Measurements from ENCODE around the gene GALNTL6. TPM values are rescaled to one million over a fixed set of nuclear protein-coding genes. Genes with fewer than 3 reads are reported as not detected.

Gene GALNTL6
- total RNA-seq, 2 experiments from 2014 or later = not detected

DNA sequence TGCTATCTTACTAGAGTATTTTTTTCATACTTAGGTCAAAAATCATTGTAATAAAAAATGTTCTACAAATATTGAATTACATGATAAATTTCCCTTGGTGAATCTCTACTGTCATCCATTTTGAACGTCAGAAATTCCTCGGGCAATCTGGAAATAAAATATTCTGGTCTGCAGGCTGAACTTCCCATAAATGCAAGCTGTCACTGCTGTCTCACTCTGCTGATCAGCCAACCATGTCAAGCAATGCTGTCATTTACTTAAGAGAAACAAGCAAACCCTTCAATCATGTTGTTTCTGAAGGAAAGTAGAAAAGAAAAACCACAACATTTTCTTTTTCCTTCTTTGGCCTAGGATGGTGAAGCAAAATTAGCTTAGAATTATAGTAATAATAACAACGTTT is 841.3 kb downstream of the GALNTL6 start:
- no peaks in the 10 kb centered on the region for H3K27me3 Mint-ChIP-seq

GRCh38 chr4:172656055-172656454 is 842.9 kb downstream of the GALNTL6 start:
- no peaks in the 10 kb centered on the region for H3K27me3 Mint-ChIP-seq

More for the DNA sequence above, 841.3 kb downstream of the GALNTL6 start:
- Mint-ChIP-seq H3K36me3 (no peaks in the 10 kb centered on the region), H3K27ac (no peak overlapping the region), H3K4me1 (no peaks in the 10 kb centered on the region), H3K4me3 (no peak overlapping the region), H3K9me3 (no peaks in the 10 kb centered on the region)
- DNase-seq = no peak

GRCh38 chr4:172657081-172657480 is 843.9 kb downstream of the GALNTL6 start:
- Mint-ChIP-seq H3K4me3 (no peak overlapping the region), H3K4me1 (no peaks in the 10 kb centered on the region), H3K27ac (no peak overlapping the region), H3K36me3 (no peaks in the 10 kb centered on the region), H3K9me3 (no peaks in the 10 kb centered on the region), H3K27me3 (no peaks in the 10 kb centered on the region)
- DNase-seq = no peak

More at GRCh38 chr4:172656055-172656454, 842.9 kb downstream of the GALNTL6 start:
- no peaks in the 10 kb centered on the region for H3K4me1 Mint-ChIP-seq
- no peaks in the 10 kb centered on the region for H3K36me3 Mint-ChIP-seq
- H3K9me3 Mint-ChIP-seq = no peaks in the 10 kb centered on the region
- H3K27ac Mint-ChIP-seq = no peak overlapping the region
- H3K4me3 Mint-ChIP-seq = no peak overlapping the region
- no peak for DNase-seq

- Mint-ChIP-seq H3K4me3 (no peak overlapping the region), H3K36me3 (no peaks in the 10 kb centered on the region), H3K27me3 (no peaks in the 10 kb centered on the region), H3K9me3 (no peaks in the 10 kb centered on the region), H3K4me1 (no peaks in the 10 kb centered on the region), H3K27ac (no peak overlapping the region)
- DNase-seq = no peak
These were observed 847.0 kb downstream of the GALNTL6 start for GRCh38 chr4:172660251-172660650.

- no peaks in the 10 kb centered on the region for H3K4me1 Mint-ChIP-seq
These were observed 848.9 kb downstream of the GALNTL6 start for GRCh38 chr4:172662113-172662512.

GRCh38 chr4:172666711-172667368 is 853.6 kb downstream of the GALNTL6 start:
- Mint-ChIP-seq H3K36me3 (no peaks in the 10 kb centered on the region), H3K4me3 (no peak overlapping the region), H3K4me1 (no peaks in the 10 kb centered on the region), H3K9me3 (no peaks in the 10 kb centered on the region), H3K27me3 (no peaks in the 10 kb centered on the region), H3K27ac (no peak overlapping the region)
- no peak for DNase-seq

More at GRCh38 chr4:172662113-172662512, 848.9 kb downstream of the GALNTL6 start:
- Mint-ChIP-seq H3K27me3 (no peaks in the 10 kb centered on the region), H3K27ac (no peak overlapping the region), H3K36me3 (no peaks in the 10 kb centered on the region), H3K4me3 (no peak overlapping the region), H3K9me3 (no peaks in the 10 kb centered on the region)
- no peak for DNase-seq

GRCh38 chr4:172674811-172675210 is 861.6 kb downstream of the GALNTL6 start:
- Mint-ChIP-seq H3K27me3 (no peaks in the 10 kb centered on the region), H3K4me1 (no peaks in the 10 kb centered on the region), H3K27ac (no peak overlapping the region), H3K36me3 (no peaks in the 10 kb centered on the region), H3K9me3 (peaks cover 6% of the 10 kb centered on the region), H3K4me3 (no peak overlapping the region)
- no peak for DNase-seq

DNA sequence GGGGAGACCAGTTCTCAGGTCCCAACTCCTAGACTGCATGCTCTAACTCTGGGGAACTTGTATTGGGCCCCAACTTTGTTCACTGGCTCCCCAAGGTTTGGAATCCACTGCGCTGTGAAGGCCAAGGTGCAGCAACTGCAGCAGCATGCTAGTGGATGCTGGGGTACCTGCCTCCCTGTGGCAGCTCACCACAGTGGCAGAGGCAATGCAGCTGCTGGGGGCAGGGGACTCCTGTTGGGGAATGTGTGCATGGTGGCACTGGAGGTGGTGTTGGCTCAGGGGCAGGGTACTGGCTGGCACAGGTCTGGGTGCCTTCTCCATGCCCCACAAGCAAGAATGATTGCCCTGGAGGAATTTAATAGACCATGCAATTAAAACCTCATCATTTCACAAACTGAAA is 862.0 kb downstream of the GALNTL6 start:
- DNase-seq = no peak
- Mint-ChIP-seq H3K27me3 (no peaks in the 10 kb centered on the region), H3K4me1 (no peaks in the 10 kb centered on the region), H3K27ac (no peak overlapping the region), H3K4me3 (no peak overlapping the region), H3K36me3 (no peaks in the 10 kb centered on the region), H3K9me3 (peaks cover 6% of the 10 kb centered on the region)

- Mint-ChIP-seq H3K36me3 (no peaks in the 10 kb centered on the region), H3K9me3 (no peaks in the 10 kb centered on the region), H3K27ac (no peak overlapping the region), H3K4me3 (no peak overlapping the region), H3K27me3 (no peaks in the 10 kb centered on the region), H3K4me1 (no peaks in the 10 kb centered on the region)
- DNase-seq = no peak
These were observed 867.5 kb downstream of the GALNTL6 start for GRCh38 chr4:172680691-172681090.

GRCh38 chr4:172683021-172683420 is 869.8 kb downstream of the GALNTL6 start:
- H3K27me3 Mint-ChIP-seq = no peaks in the 10 kb centered on the region
- no peaks in the 10 kb centered on the region for H3K9me3 Mint-ChIP-seq
- no peak overlapping the region for H3K4me3 Mint-ChIP-seq
- H3K27ac Mint-ChIP-seq = no peak overlapping the region
- no peaks in the 10 kb centered on the region for H3K4me1 Mint-ChIP-seq
- DNase-seq = no peak
- no peaks in the 10 kb centered on the region for H3K36me3 Mint-ChIP-seq

- Mint-ChIP-seq H3K4me1 (no peaks in the 10 kb centered on the region), H3K4me3 (no peak overlapping the region), H3K27ac (no peak overlapping the region), H3K36me3 (no peaks in the 10 kb centered on the region), H3K9me3 (peaks cover 4% of the 10 kb centered on the region), H3K27me3 (no peaks in the 10 kb centered on the region)
- DNase-seq = no peak
These were observed 872.8 kb downstream of the GALNTL6 start for GRCh38 chr4:172686021-172686420.

- Mint-ChIP-seq H3K36me3 (no peaks in the 10 kb centered on the region), H3K27ac (no peak overlapping the region), H3K4me3 (no peak overlapping the region), H3K27me3 (no peaks in the 10 kb centered on the region), H3K4me1 (no peaks in the 10 kb centered on the region), H3K9me3 (peaks cover 10% of the 10 kb centered on the region)
- no peak for DNase-seq
These were observed 875.3 kb downstream of the GALNTL6 start for GRCh38 chr4:172688534-172688933.

GRCh38 chr4:172691552-172691951 is 878.3 kb downstream of the GALNTL6 start:
- no peak overlapping the region for H3K4me3 Mint-ChIP-seq
- DNase-seq = no peak
- no peaks in the 10 kb centered on the region for H3K4me1 Mint-ChIP-seq
- H3K36me3 Mint-ChIP-seq = no peaks in the 10 kb centered on the region
- H3K9me3 Mint-ChIP-seq = peaks cover 14% of the 10 kb centered on the region
- no peaks in the 10 kb centered on the region for H3K27me3 Mint-ChIP-seq
- H3K27ac Mint-ChIP-seq = no peak overlapping the region

DNA sequence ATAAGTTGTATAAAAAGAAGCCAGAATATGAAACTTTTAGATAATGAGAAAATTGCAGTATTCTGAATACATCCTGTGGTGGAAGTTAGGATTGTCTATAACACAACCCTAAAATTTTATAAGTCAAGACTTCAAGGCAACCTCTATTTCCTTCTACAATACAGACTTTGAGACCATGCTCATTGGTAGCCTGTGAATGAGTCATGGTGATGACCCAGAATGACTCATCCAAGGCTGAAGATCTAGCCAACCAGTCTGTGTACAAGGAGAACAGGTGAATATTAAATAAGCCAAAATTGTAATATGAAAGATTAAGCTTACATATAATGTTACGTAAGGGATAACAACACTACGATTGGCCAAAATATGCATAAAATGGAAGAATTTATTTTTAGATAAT is 879.5 kb downstream of the GALNTL6 start:
- no peak for DNase-seq
- Mint-ChIP-seq H3K4me3 (no peak overlapping the region), H3K9me3 (peaks cover 14% of the 10 kb centered on the region), H3K36me3 (no peaks in the 10 kb centered on the region), H3K4me1 (no peaks in the 10 kb centered on the region), H3K27ac (no peak overlapping the region), H3K27me3 (no peaks in the 10 kb centered on the region)

GRCh38 chr4:172698256-172698655 is 885.1 kb downstream of the GALNTL6 start:
- DNase-seq = no peak
- Mint-ChIP-seq H3K4me3 (no peak overlapping the region), H3K27ac (no peak overlapping the region), H3K9me3 (peaks cover 4% of the 10 kb centered on the region), H3K36me3 (no peaks in the 10 kb centered on the region), H3K4me1 (no peaks in the 10 kb centered on the region), H3K27me3 (no peaks in the 10 kb centered on the region)

GRCh38 chr4:172705565-172705964 is 892.4 kb downstream of the GALNTL6 start:
- Mint-ChIP-seq H3K36me3 (no peaks in the 10 kb centered on the region), H3K9me3 (peaks cover 17% of the 10 kb centered on the region), H3K27ac (no peak overlapping the region), H3K4me3 (no peak overlapping the region), H3K27me3 (no peaks in the 10 kb centered on the region), H3K4me1 (no peaks in the 10 kb centered on the region)
- DNase-seq = no peak
